ENCODE measurements around the gene CCDC91.
A peak's percentile ranks its signal among the peaks of the same experiment; 100 is the strongest.

CCDC91 gene

GRCh38 chr12:28190321-28191050 lies at the start of gene CCDC91:
CCDC91 (plus strand) TSS chr12:28190456; CDS start chr12:28257216, 66,760 bp downstream.
- peak; percentile 87 for DNase-seq
- in situ Hi-C loops (cut with MboI; ENCODE audit: low pct_unique_long_range_greater_than_20kb, low sequenced_read_pairs) = no loop called here

GRCh38 chr12:28144059-28144458 lies 46.2 kb upstream of the CCDC91 start:
- DNase-seq = no peak
- in situ Hi-C loops (cut with MboI; ENCODE audit: low pct_unique_long_range_greater_than_20kb, low sequenced_read_pairs) = no loop called here

- in situ Hi-C loops (cut with MboI; ENCODE audit: low pct_unique_long_range_greater_than_20kb, low sequenced_read_pairs) = no loop called here
- DNase-seq = no peak
Observed at GRCh38 chr12:28144532-28144931, 45.7 kb upstream of the CCDC91 start.

GRCh38 chr12:28145216-28145615 lies 45.0 kb upstream of the CCDC91 start:
- in situ Hi-C loops (cut with MboI; ENCODE audit: low pct_unique_long_range_greater_than_20kb, low sequenced_read_pairs) = no loop called here
- no peak for DNase-seq

- DNase-seq = no peak
- in situ Hi-C loops (cut with MboI; ENCODE audit: low pct_unique_long_range_greater_than_20kb, low sequenced_read_pairs) = no loop called here
Observed at GRCh38 chr12:28149279-28149678, 41.0 kb upstream of the CCDC91 start.

GRCh38 chr12:28156362-28156761 lies 33.9 kb upstream of the CCDC91 start:
- in situ Hi-C loops (cut with MboI; ENCODE audit: low pct_unique_long_range_greater_than_20kb, low sequenced_read_pairs) = no loop called here
- no peak for DNase-seq

- in situ Hi-C loops (cut with MboI; ENCODE audit: low pct_unique_long_range_greater_than_20kb, low sequenced_read_pairs) = no loop called here
- DNase-seq = no peak
Observed at GRCh38 chr12:28156804-28157203, 33.5 kb upstream of the CCDC91 start.

- no peak for DNase-seq
- in situ Hi-C loops (cut with MboI; ENCODE audit: low pct_unique_long_range_greater_than_20kb, low sequenced_read_pairs) = no loop called here
Observed at GRCh38 chr12:28158353-28158752, 31.9 kb upstream of the CCDC91 start.

- in situ Hi-C loops (cut with MboI; ENCODE audit: low pct_unique_long_range_greater_than_20kb, low sequenced_read_pairs) = no loop called here
- DNase-seq = no peak
Observed at GRCh38 chr12:28159688-28160087, 30.6 kb upstream of the CCDC91 start.

GRCh38 chr12:28161697-28162096 lies 28.6 kb upstream of the CCDC91 start:
- no peak for DNase-seq
- in situ Hi-C loops (cut with MboI; ENCODE audit: low pct_unique_long_range_greater_than_20kb, low sequenced_read_pairs) = no loop called here

- in situ Hi-C loops (cut with MboI; ENCODE audit: low pct_unique_long_range_greater_than_20kb, low sequenced_read_pairs) = no loop called here
- no peak for DNase-seq
Observed at GRCh38 chr12:28162697-28163096, 27.6 kb upstream of the CCDC91 start.

- no peak for DNase-seq
- in situ Hi-C loops (cut with MboI; ENCODE audit: low pct_unique_long_range_greater_than_20kb, low sequenced_read_pairs) = no loop called here
Observed at GRCh38 chr12:28164644-28165275, 25.5 kb upstream of the CCDC91 start.

- in situ Hi-C loops (cut with MboI; ENCODE audit: low pct_unique_long_range_greater_than_20kb, low sequenced_read_pairs) = no loop called here
- no peak for DNase-seq
Observed at GRCh38 chr12:28167981-28168485, 22.2 kb upstream of the CCDC91 start.

GRCh38 chr12:28171356-28172060 lies 18.7 kb upstream of the CCDC91 start:
- in situ Hi-C loops (cut with MboI; ENCODE audit: low pct_unique_long_range_greater_than_20kb, low sequenced_read_pairs) = no loop called here

GRCh38 chr12:28172434-28173030 lies 17.7 kb upstream of the CCDC91 start:
- DNase-seq = peak; percentile 63
- in situ Hi-C loops (cut with MboI; ENCODE audit: low pct_unique_long_range_greater_than_20kb, low sequenced_read_pairs) = no loop called here

More at GRCh38 chr12:28171356-28172060, 18.7 kb upstream of the CCDC91 start:
- DNase-seq = no peak

GRCh38 chr12:28173440-28173839 lies 16.8 kb upstream of the CCDC91 start:
- in situ Hi-C loops (cut with MboI; ENCODE audit: low pct_unique_long_range_greater_than_20kb, low sequenced_read_pairs) = no loop called here
- no peak for DNase-seq

- in situ Hi-C loops (cut with MboI; ENCODE audit: low pct_unique_long_range_greater_than_20kb, low sequenced_read_pairs) = no loop called here
- DNase-seq = no peak
Observed at GRCh38 chr12:28175098-28175589, 15.1 kb upstream of the CCDC91 start.

- no peak for DNase-seq
- in situ Hi-C loops (cut with MboI; ENCODE audit: low pct_unique_long_range_greater_than_20kb, low sequenced_read_pairs) = no loop called here
Observed at GRCh38 chr12:28176295-28176694, 14.0 kb upstream of the CCDC91 start.

GRCh38 chr12:28177461-28177860 lies 12.8 kb upstream of the CCDC91 start:
- DNase-seq = no peak
- in situ Hi-C loops (cut with MboI; ENCODE audit: low pct_unique_long_range_greater_than_20kb, low sequenced_read_pairs) = no loop called here

Data from KBM-7 (cell line).